GM23338 (cell line): ENCODE data around the gene CDK16.

ENCODE experiments used
- CREB1 ChIP-seq: fragments of 250-450 bp; sonication (Bioruptor Pico); IDR thresholded peaks from 2 replicates; pipeline ENCODE4 v1.5.0; 2020; ENCODE audit warnings: low read depth, mild to moderate bottlenecking, moderate library complexity
- JUNB ChIP-seq: IDR thresholded peaks from one replicate; pipeline ENCODE4 v1.6.1; 2016; ENCODE audit warnings: antibody characterized with exemption; ENCODE audit not compliant: unreplicated experiment
- POLR2AphosphoS5 ChIP-seq: IDR thresholded peaks from 2 replicates; pipeline ENCODE4 v1.6.1; 2016; ENCODE audit warnings: antibody characterized with exemption, low read depth
- TF ChIP-seq, protein P1 (sequence below), 2 experiments: fragments of 200-600 bp in 1 of 2; sonication (generic) in 1 of 2; conservative IDR thresholded peaks; 2 replicates each; pipeline versions ENCODE4 v1.5.1 to v1.6.1; 2016 to 2017; ENCODE audit warnings: antibody characterized with exemption in 2 of 2, low read depth in 2 of 2, mild to moderate bottlenecking in 2 of 2, moderate library complexity in 1 of 2
- TF ChIP-seq, protein P2 (sequence below): IDR thresholded peaks from one replicate; pipeline ENCODE4 v1.6.1; 2018; ENCODE audit warnings: antibody characterized with exemption; ENCODE audit not compliant: unreplicated experiment

DNA sequence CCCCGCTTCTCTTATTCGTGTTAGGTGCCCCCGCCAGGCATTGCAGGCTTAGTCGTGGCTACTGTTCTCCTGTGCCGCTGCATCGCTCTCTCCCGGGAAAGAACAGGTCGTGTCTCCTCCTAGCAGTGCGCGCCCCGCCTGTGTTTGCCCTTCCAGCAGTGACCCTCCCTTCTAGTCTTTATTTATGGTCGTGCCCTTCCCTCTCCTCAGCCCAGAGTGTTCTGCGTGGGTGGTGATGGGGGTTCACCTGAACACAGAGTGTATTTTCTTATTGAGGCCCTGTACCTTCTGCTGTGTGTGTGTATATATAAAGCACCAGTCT, 29.5 kb downstream of the CDK16 start:
- TF ChIP-seq, protein P1, sequence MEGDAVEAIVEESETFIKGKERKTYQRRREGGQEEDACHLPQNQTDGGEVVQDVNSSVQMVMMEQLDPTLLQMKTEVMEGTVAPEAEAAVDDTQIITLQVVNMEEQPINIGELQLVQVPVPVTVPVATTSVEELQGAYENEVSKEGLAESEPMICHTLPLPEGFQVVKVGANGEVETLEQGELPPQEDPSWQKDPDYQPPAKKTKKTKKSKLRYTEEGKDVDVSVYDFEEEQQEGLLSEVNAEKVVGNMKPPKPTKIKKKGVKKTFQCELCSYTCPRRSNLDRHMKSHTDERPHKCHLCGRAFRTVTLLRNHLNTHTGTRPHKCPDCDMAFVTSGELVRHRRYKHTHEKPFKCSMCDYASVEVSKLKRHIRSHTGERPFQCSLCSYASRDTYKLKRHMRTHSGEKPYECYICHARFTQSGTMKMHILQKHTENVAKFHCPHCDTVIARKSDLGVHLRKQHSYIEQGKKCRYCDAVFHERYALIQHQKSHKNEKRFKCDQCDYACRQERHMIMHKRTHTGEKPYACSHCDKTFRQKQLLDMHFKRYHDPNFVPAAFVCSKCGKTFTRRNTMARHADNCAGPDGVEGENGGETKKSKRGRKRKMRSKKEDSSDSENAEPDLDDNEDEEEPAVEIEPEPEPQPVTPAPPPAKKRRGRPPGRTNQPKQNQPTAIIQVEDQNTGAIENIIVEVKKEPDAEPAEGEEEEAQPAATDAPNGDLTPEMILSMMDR (conservative IDR thresholded peaks at IDR 0.05; ENCODE audit: low read depth in 2 of 2), result no peak
- TF ChIP-seq POLR2AphosphoS5 (no peak), JUNB (no peak), CREB1 (CRISPR knock-in tag) (no peak)
- TF ChIP-seq, protein P2, sequence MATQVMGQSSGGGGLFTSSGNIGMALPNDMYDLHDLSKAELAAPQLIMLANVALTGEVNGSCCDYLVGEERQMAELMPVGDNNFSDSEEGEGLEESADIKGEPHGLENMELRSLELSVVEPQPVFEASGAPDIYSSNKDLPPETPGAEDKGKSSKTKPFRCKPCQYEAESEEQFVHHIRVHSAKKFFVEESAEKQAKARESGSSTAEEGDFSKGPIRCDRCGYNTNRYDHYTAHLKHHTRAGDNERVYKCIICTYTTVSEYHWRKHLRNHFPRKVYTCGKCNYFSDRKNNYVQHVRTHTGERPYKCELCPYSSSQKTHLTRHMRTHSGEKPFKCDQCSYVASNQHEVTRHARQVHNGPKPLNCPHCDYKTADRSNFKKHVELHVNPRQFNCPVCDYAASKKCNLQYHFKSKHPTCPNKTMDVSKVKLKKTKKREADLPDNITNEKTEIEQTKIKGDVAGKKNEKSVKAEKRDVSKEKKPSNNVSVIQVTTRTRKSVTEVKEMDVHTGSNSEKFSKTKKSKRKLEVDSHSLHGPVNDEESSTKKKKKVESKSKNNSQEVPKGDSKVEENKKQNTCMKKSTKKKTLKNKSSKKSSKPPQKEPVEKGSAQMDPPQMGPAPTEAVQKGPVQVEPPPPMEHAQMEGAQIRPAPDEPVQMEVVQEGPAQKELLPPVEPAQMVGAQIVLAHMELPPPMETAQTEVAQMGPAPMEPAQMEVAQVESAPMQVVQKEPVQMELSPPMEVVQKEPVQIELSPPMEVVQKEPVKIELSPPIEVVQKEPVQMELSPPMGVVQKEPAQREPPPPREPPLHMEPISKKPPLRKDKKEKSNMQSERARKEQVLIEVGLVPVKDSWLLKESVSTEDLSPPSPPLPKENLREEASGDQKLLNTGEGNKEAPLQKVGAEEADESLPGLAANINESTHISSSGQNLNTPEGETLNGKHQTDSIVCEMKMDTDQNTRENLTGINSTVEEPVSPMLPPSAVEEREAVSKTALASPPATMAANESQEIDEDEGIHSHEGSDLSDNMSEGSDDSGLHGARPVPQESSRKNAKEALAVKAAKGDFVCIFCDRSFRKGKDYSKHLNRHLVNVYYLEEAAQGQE, result no peak
